ENCODE data around the gene ZNF683.

Gene ZNF683

DNA sequence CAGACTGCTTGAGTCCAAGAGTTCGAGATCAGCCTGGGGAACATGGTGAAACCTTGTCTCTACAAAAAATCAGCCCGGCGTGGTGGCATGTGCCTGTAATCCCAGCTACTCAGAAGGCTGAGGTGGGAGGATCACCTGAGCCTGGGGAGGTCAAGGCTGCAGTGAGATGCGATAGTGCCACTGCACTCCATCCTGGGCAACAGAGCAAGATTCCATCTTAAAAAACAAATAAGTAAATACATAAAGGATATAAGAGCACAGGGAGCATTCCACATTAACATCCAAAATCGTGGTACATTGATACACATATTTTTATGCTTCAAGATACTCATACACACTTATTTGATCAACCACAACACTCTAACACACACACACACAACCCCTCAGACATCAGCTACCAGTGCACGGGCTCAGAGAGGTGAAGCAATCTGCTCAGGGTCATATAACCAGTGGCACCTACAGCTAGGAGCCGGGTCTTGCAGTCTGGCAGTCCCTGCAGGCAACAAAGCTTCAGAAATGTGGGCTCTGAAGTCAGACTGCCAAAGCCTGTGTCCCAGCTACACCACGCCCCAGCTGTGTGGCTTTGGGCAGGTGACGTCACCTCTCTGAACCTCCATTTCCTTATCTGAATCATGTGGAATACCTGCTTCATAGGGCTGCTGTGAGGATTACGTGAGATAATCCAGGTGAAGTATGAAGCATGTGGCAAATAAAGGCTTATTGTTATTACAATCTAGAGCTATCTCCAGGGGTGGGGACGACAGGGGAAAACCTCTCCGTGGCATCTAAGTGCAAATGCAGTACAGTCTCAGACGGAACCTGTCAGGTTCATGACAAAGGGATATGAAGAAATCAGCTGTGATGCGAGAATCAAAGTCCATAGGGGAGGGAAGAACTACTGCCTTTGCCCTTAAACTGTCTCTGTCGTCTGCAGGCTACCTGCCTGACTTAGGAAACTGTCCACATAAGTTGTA lies 13.9 kb downstream of the ZNF683 start:
- DNase-seq (ENCODE audit: low read depth) = no peak

DNA sequence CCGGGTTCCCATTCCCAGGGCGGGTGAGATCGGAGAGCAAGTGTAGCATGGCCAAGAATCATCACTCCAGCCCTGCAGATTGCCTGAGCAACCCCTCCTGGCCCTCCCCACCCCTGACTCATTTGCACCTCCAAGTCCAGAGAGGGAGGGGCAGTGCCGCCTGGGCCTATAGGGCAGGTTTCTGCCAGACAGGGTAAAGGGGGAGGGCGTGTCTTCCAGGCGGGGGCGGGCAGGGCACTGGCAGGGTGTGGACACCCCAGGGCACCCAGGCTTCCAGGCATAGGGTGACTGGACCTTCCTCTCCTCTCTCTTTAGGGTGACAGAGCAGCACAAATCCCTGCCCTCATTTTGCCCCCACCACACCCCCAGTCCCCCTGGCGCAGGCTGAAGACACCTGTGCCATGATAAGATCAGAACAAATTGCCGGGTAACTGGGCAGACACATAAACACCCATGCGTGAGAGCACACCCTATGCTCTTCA lies 15.4 kb downstream of the ZNF683 start:
- no peak for DNase-seq (ENCODE audit: low read depth)

DNA sequence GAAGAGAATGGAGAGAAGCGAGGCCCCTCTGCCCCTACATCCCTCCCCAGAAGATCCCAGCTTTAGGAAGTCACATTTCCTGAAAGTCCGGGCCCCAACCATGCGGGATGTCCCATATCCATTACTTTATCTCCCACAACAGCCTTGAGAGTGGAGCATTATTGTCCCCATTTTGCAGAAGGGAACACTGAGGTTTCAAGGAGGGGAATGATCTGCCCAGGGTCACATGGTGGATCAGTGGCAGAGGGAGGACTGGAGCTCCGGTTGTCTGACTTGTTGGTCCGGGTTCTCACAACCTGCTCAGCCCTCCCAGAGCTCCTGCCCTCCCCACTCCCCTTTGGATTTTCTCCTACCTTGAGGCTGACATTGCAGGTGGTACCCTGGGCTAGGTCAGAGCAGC lies 16.4 kb downstream of the ZNF683 start:
- DNase-seq (ENCODE audit: low read depth) = no peak

- no peak for DNase-seq (ENCODE audit: low read depth)
Measured at GRCh38 chr1:26354972-26355371, 17.6 kb downstream of the ZNF683 start.

DNA sequence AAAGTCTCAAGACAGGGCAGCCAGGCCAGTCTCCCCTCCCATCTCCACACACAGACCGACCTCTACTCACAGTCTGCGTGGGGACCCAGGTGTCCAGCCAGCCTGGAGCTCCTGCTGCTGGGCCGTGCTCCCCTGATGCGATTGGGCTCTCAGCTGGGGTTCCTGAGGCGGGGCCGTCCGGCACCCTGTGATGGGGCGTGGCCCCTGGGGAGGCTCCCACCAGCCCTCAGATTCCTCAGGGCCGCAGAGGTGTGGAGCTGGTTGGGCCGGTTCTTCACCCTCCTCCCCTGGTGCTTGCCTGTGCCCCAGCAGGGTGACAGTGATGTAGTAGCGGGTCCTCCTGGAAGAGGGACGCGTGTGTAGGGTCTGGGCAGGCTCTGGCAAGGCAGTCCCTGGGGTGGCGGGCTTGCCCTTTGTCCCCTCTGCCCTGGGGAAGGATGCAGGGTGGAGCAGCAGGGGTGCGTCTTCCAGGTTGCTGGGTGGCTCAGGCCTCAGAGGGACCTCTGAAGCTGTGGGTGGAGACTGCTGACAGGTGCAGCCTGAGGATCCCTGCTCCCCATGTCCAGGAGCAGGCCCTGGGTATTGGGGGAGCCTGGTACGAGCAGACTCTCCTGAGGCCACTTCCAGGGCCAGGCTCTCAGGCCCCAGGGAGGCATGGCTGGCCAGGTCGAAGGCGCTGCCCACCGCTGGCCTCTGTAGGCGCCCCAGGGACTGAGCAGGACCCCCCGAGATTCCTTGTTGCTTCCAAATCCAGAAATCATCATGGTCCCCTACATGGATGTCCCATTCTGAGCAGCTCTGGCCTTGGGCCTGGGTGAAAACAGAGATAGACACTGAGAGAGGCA lies 18.4 kb downstream of the ZNF683 start, which contains the start of gene CRYBG2:
Gene CRYBG2, minus strand, starts transcription at position 155 of the 845 bp plus-strand sequence. CDS start 7,473 bp downstream, outside the sequence.
- DNase-seq (ENCODE audit: low read depth) = no peak

DNA sequence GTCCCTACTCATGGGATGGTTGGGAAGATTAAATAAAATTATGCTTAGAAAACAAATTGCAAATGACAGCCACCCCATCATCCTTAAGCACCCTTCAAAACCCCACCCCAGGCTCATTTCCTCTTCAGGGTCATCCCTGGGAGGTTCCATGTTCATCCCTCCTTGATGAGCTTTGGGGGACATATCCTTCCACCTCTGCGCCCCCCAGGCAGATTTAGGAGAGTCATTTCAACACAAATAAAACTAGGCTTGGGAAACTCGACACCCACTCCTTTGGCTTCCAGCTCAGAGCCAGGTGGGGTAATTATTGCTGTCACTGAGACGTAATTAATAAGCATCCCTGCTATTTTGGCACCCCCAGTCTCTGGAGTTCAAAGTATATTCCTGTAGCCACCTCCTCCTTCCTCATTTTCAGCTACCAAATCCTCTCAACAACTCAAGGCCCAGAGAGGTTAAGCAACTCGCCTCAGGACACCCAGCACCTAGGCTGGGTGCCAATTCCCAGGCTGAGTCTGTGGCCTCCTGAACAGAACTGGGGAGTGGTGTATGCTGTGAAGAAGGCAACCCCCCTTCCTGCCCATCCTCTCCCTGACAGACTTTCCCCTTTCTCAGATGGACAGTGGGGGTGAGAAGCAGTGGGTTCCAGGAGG lies 19.2 kb downstream of the ZNF683 start:
- DNase-seq (ENCODE audit: low read depth) = no peak

DNA sequence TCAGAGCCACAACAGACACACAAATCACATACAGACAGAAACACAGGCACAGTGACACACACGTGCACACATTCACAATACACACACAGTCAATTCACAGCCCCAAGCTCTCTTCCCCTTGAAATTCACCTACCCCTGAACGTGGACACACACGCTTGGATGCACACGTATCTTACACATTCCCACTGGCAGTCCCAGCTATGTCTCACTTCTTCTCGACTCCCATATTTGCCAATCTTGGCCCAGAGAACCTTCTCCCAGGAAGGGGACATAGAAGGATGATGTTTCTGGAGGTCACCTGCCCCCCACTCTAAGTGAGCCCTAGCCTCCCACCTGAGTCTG lies 20.2 kb downstream of the ZNF683 start:
- DNase-seq (ENCODE audit: low read depth) = no peak

- no peak for DNase-seq (ENCODE audit: low read depth)
Measured at GRCh38 chr1:26351590-26352337, 20.8 kb downstream of the ZNF683 start.

DNA sequence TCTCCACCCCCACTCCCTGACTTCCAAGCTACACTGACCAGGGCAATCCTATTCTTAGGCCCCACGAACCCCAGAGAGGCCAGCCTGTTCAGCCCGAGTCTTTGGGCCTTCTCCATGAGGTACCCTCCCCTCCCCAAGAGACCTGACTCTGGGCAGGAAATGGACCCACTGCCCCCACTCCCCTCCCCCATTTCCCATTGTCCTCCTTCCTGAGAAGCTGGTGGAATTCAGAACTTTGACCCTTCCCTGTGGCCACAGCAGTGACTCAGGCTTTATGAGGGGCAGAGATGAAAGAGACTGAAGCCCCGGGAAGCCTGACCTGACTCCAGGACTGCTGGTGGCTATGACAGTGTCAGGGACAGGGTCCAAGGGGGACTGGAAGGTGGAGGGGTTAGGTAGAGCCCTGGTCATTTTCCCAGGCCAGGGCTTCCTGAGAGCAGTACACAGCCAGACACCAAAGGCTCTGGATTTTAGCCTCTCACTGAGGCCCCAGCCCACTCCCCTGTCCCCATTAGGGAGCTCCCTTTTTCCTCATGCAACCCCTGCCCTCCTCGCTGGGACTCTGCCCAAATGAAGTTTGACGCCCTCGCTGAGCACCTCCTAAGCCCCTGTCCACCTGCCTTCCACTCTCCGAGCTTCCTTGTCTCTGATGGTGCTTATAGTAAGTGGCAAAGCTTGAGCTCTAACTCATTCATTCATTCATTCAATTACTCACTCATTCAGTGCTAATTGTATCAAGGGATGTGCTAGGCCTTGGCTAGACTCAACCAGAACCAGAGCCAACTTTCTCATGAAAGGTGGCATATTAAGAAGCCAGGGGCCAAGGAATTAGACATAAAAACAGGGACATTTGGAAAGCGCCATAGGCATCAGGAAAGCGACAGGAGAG lies 21.6 kb downstream of the ZNF683 start:
- no peak for DNase-seq (ENCODE audit: low read depth)

GRCh38 chr1:26350343-26350700 lies 22.2 kb downstream of the ZNF683 start:
- DNase-seq (ENCODE audit: low read depth) = no peak

GRCh38 chr1:26349877-26350244 lies 22.7 kb downstream of the ZNF683 start:
- DNase-seq (ENCODE audit: low read depth) = no peak

DNA sequence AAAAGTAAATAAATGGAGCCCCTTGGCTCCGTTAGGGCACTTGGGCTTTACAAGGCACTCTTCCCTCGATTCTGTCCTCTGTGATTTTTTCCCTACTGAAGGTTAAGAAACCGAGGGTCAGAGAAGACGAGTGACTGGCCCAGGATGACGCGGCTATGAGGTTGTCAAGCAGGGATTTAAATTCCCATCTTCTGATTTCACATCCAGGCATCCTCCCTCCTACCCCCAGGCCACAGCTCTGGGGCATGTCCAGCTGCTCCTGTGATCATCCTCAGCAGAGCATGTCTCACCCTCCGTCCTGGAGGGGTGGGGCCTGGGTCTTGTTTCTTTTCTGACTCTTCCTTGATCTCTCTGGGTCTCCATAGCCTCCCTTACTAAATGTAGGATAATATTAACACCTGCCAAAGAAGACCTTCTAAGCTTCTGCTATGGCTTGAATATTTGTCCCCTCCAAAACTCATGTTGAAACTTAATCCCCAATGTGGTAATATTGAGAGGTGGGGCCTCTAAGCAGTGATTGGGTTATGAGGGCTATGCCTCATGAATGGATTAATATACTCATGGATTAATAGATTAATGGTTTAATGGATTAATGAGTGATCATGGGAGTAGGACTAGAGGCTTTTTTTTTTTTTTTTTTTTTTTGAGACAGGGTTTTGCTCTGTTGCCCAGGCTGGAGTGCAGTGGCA lies 23.2 kb downstream of the ZNF683 start:
- DNase-seq (ENCODE audit: low read depth) = no peak

DNA sequence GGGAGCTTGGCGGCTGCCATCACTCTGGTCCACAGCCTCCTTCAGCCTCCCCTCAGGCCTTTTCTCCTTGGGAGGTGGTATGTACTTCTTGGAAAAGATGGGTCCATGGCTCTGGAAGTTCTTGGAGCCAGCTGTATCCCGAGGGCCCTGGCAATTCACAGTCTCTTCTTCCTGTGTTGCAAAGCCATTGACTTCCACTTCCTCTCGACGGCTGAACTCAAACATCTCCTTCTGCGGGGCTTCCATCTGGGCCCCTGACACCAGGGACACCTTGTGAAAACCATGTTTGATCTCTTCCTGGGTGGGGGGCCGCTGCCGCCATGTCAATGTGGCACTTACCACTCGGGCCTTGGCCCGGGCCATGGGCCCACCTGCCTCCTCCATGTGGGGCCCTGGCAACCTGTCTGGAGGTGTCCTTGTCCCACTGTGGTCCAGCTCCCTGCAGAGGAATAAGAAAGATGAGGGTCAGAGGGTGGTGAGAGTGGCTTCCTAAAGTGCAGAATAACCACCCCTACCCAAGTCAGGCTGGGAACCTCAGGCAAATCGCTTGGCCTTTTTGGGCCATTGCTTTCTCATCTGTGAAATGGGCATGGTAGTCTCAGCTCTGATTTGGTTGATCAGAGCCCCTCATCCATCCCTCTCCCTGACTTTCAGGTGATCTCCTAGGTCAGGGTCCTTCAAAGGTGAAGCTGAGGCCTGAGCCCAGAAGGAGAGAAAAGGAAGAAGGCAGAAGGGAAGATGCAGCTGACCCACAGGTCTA lies 26.1 kb downstream of the ZNF683 start:
- DNase-seq (ENCODE audit: low read depth) = no peak

GRCh38 chr1:26345718-26346117 lies 26.8 kb downstream of the ZNF683 start:
- DNase-seq (ENCODE audit: low read depth) = no peak

DNA sequence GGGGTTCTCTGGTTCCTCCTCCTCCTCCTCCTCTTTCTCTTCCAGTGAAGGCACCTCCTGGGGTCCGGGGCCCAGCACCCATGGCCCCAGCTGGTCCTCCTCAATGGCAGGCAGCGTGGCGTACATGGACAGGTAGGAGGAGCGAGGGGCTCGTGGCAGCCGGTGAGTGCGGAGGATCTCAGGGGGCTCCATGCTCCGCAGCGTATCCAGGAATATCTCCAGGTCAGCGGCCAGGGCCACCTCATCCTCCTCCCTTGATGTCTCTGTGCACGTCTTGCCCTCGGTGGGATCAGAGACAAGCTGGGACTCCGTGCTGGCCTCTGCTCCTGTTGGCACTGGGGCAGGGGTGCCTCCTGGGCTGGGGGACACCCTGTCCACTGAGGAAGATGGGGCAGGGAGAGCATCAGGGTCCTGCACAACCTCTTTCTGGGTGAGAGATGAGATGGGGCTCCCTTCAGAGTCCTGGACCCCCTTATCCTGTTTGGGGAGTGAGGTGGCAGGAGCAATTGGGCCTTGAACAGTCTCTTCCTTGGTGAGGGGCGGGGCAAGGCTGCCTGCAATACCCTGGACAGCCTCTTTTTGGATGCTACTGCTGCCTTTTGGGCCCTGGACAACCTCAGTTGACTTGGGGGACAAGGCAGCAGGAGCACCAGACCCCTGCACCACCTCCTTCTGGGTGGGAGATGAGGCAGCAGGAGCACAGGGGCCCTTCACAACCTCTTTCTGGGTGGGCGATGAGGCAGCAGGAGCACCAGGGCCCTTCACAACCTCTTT lies 28.2 kb downstream of the ZNF683 start:
- no peak for DNase-seq (ENCODE audit: low read depth)

DNA sequence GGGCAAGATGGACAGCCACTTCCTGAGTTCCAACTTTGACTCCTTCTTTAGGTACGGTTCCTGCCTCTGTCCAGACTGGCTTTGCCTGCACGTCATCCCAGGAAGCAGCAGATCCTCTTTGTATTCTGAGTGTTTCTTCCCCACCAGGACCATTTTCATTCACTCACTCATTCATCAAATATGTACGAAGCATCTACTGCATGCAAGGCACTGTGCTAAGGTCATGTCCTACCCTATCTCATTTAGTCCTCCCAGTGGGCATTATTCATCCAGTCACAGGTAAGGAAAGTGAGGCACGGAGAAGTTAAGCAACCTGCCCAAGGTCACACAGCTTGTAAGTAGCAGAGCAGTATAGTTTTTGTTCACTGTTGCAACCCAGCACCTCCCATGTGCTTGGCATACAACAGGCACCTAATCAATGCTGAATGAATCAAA lies 32.5 kb downstream of the ZNF683 start:
- no peak for DNase-seq (ENCODE audit: low read depth)

DNA sequence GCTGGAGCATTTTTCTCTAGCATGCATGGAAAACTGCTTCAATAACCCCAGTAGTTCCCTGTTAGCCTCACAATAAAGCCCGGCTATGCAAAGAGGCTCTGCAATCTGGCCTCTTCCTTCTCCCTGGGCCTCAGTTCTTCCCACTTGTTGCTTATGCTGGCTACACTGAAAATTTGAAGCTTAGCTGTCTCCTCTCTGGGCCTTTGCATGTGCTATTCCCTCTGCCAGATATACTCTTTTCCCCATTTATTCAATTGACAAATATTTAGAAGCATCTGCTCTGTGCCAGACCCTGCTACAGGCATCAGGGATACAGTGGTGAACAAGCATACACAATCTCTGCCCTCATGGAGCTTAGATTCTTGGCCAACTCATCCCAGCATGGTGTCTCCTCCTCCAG lies 33.9 kb downstream of the ZNF683 start:
- DNase-seq (ENCODE audit: low read depth) = no peak

GRCh38 chr1:26337625-26338024 lies 34.9 kb downstream of the ZNF683 start:
- DNase-seq (ENCODE audit: low read depth) = no peak

DNA sequence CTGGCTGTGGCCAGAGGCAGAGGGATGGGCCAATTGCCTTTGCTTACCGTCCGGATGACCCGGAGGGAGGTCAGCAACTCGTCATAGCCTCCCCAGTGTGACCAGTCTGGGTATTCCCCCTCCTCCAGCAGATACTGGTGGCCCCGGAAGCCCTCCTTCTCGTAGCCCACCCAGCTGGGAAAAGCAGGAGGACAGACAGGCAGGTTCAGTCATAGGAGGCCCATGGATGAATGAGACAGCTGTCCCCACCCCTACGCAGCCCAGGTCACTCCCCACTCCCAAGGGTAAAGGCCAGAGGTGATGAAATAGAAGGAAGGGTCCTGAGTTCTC lies 35.4 kb downstream of the ZNF683 start:
- DNase-seq (ENCODE audit: low read depth) = no peak
